COLO668 (cell line): ENCODE measurements around the gene TRAF1.
"Not testable (repeated sequence)": the region's sequence is repeated elsewhere in the genome, so short reads cannot be mapped to it uniquely, and the experiment has no call there.

Experiments
- DNase-seq: peaks from one replicate; lab custom pipeline; 2025; ENCODE audit not compliant: unreplicated experiment; lab: John Stamatoyannopoulos, UW

TRAF1 gene

DNA sequence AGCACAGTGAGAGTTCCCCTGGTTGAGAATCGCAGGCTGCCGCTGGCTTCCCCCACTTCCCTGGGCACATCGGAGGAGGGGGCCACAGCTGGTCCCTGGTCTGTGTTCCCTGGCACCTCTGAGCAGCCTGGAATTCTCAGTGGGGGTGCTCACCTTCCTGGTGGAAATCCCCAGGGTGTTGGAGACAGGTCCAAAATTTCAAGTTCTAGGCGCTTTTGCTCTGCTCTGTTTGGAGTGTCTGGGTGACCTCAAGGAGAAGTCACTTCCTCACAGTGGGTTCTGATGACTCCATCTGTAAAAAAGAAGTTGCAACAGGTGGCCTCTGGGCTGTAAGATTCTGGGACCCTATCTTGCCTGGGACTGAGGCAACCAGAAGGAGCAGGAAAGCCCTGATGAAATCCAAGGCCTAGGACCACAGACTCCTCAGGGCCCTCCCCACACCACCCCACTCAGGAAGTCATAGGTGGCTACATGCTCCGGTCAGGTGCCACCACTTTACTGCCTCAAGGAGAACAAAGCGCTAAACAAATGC is at the start of gene TRAF1:
TRAF1 (minus strand) TSS at position 400 of the 532 bp plus-strand sequence. CDS start 721 bp downstream, outside the sequence.
- no peak for DNase-seq

GRCh38 chr9:120974921-120975320 is 48.3 kb upstream of the TRAF1 start:
- DNase-seq = no peak

- no peak for DNase-seq
Observed at GRCh38 chr9:120974181-120974580, 47.6 kb upstream of the TRAF1 start.

- no peak for DNase-seq
Observed at GRCh38 chr9:120971938-120972337, 45.3 kb upstream of the TRAF1 start.

DNA sequence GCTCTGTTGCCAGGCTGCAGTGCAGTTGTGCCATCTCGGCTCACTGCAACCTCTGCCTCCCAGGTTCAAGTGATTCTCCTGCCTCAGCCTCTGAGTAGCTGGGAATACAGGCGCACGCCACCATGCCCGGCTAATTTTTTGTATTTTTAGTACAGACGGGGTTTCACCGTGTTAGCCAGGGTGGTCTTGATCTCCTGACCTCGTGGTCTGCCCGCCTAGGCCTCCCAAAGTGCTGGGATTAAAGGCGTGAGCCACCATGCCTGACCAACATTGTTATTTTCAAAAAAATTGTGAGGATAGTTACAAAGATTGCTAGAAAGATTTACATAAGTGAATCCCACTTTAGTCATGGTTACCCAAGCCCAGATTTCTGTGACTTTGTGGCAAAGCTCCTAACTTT is 44.9 kb upstream of the TRAF1 start:
- DNase-seq = not testable (repeated sequence)

GRCh38 chr9:120970244-120970643 is 43.6 kb upstream of the TRAF1 start:
- no peak for DNase-seq

DNA sequence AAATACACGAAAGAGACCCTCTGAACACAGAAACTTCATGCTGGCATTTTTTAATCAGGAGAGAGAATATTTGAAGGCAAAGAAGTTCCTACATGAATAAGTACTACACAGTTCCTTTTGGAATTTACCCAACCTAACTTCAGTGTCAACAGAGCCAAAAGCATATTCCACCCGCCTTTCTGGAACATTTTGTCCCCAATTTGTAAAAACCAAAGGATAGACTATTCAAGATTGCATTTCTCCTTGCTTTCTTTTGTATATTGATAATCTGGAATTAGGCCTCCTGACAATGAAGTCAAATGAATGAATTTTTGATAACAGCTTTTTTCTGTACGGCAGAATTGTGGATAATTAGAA is 39.4 kb upstream of the TRAF1 start:
- no peak for DNase-seq

DNA sequence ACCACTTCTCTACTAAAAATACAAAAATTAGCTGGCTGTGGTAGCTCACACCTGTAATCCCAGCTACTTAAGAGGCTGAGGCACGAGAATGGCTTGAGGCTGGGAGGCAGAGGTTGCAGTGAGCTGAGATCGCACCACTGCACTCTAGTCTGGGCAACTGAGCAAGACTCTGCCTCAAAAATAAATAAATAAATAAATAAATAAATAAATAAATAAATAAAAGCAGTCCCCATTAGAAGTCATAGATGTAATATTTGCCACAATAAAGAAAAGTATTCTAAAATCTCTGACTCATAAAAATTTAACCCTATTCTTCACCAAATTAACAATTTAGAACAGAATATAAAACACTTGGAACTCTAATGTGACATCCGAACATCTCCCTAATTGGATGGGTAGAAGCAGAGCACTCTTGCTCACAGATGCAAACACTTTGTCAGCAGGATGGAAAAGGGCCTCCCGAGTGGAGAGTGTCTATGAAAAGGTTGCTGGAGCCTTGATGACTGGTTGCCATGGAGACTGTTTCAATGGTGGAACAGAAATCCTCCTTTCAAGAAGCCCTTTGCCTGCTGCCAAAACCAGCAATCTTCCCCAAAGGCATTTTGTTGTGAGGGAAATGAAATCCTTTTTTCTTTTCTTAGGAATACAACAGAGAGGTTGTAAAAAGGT is 38.9 kb upstream of the TRAF1 start:
- no peak for DNase-seq

DNA sequence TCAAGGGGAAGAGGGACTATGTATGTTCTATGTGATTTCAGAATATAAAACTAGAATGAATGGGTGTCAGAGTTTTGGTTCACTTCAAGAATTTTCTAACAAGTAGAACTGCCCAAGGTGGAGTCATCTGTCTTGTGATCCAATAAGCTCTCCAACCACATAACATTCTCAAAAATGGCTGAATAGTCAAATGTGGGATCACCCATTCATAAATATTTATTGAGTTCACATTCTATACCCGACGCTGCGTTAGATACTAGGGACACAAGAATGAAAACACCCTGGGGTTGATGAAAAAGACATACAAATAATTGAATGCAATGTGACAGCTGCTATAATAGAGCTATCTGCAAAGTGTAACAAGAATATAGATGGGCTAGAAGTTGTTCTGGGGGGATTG is 35.3 kb upstream of the TRAF1 start:
- DNase-seq = no peak

DNA sequence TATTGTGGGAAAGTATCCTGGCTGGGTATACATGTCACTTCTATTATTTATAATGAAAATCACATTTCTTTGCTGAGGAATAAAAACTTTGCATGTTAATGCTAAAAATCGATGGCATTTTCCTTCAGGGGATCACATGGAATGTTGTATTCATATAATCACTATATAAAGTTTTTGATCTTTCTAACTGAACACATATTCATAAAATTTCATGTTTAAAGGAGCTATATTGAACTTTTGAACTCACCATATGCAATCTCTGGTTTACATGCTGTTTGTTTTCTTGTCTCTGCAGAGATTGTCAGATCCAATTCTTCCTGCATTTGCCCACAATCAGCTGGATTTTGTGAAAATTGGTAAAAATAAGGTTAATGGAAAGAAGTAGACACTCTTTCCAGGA is 33.4 kb upstream of the TRAF1 start:
- no peak for DNase-seq

- no peak for DNase-seq
Observed at GRCh38 chr9:120956862-120957261, 30.3 kb upstream of the TRAF1 start.

DNA sequence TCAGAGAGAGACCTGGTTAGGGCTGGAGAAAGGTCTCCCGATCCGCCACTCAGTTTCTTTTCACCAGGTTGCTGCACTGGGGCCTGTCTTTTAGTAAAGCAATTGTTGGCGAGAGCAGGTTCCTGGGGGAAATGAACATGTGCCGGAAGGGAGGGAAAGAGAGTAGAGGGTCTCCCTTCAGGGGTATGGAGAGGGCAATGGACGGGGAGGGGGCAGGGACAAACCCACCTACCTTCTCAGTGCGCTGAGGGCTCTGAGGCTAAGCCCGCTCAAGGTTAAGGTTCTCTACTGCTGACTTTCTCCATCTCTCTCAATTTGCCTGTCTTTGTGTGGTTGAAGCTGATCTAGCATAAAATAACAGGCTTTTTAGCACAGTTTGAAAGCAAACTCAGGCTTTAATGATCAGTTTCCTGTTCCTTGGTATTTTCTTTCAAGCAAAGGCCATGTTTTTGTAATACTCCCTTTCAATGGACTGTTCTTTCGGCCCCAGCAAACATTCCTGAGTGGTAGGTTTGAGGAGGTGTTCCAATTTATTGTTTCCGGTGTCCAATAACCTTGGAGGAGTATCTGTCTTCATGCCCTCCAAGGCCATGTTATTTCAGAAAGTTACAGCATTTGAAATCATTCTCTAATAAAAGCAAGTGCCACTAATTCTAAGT is 25.5 kb upstream of the TRAF1 start:
- no peak for DNase-seq

DNA sequence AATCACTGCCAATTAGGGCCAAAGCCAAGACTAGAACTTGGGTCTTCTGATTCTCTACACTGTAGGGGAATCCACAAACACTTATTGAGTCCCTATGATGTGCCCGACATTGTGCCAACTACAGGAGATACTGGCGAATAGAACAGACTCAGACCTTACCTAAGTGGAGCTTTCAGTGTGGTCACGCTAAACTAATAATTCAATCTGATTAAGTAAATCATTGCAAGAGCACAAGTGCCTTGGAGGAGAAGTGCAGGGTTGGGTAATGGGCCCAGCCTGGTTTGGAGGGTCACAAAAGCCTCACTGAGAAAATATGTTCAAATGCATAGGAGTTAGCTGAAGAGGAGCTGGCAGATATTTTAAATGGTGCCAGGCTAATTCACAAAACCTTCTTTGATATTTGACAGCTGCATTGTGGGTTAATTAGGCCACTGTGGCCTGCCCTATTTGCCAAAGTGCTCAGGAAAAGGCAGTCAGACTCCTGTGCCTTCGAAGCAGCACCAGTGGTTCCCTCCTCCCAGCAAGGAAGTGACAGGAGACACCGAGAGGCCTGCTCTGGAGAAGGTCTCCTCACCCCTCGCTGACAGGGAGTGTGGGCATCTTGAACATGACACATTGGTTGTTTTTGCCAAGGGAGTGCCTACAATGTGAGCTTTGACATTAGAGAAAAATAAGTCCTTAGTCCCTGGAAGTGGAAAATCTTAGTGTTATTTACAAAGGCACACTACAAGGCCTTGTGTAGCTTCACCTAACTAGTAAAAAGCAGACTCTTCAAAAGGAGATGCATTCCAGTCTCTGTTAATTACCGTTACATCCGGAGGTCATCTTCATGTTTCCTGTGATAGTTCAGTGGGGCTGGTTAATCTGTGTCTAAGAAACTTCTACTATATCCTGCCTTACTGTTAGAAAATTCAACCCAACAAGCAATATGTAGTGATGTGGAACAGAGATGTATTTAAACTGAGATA is 24.1 kb upstream of the TRAF1 start:
- DNase-seq = no peak

- no peak for DNase-seq
Observed at GRCh38 chr9:120949290-120949689, 22.7 kb upstream of the TRAF1 start.

DNA sequence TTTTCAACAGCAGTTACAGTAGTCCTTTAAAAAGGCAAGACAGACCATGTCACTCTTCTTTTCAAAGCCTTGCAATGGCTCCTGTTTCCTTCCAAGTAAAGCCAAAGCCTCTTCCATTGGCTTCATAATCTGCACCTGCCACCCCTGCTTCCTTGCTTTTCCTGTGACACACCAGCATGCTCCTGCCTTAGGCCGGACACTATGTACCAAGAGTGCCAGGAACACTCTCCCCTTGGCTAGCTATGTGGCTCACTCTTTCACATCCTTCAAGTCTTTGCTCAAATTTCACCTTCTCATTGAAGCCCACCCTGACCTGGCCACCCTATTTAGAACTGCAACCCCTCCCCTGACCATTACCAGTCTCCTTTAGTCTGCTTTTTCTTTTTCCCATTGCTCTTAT is 22.2 kb upstream of the TRAF1 start:
- no peak for DNase-seq

DNA sequence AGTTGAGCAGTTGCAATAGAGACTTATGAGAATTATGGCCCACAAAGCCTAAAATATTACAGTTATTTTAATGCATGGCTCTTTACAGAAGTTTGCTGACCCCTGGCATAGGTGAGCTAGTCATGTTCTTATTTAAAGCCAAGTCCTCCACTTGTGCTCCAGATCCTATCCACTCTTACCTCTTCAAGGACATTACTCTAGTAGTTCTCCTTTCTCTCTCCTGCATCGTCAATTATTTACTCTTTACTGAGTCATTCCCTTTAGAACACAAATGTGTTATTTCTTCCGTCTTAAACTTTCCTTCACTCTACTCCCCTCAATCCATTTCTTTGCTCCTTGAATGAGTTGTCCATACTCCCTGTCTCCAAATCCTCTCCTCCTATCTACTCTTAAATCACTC is 20.6 kb upstream of the TRAF1 start:
- no peak for DNase-seq

GRCh38 chr9:120946259-120946658 is 19.7 kb upstream of the TRAF1 start:
- no peak for DNase-seq

DNA sequence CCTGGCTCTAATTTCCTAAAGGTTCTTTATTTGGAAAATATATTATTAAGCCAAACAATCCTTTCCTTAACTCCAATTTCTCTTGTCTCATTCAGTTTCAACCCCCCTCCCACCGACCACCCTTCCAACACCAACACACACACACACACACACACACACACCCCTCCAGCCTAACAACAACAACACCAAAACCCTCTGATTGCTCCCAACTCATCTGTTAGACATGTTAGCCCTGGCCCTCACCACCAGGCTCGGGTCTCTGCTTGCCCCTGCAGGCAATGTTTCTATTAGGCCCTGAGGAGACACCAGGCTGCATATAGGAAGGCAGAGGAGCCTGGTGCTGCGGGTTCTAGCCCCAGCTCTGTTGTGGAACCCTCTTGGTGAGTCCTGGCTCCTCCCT is 18.4 kb upstream of the TRAF1 start:
- no peak for DNase-seq

DNA sequence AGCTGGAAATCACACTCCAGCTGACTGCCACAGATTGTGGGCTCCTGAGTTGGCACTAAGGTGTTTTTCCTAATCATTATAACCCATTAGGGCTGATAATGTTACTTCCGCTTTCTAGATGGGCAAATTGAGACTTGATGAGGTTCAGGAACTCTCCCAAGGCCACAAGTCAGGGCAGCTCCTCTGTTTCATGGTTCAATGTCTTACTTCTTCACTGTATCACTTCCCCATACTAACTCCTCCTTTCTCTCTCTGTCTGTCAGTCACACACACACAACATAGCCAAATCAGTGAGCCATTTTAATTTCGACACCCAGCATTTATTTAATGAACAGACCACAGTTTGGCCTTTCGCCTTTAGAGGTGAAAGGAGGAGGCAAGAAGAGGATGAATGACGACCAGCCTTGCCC is 17.8 kb upstream of the TRAF1 start:
- no peak for DNase-seq

DNA sequence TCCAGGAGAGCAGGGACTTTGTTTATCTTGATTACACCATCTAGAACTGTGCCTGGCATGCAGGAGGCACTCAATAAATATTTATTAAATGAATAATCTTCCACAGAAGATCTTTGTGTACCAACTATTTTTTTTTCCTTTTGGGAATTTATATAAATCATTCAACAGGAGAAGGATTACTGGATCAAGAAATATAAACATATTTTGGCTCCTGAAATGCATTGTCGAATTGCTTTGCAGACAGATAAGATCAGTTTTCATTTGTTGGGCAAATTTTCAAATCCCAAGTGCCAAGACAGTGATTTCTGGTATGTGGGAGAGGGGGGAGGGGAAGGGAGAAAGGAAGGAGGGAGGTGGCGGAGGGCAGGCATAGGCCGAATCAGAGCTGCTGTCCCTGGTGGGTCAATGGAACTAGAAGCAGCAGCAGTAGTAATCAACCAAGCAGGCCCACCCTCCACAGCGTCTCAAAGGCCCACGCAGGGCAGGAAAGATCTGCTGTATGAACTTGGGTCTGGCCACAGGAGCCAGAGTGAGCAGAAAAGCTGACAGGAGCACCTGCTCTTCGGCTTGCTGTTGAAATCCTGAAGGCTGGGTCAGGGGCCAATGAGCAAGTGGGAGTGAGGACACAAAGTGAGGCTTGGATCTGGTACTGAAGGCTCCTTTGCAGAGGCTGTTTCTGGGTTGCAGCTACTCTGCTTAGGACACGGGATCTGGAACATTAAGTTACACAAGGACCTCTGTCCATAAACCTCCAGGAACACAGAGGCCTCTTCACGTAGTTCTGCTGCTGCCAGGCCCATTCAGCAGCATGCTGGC is 15.8 kb upstream of the TRAF1 start:
- DNase-seq = no peak
